NCI-H82 (cell line): Measurements from ENCODE around the gene FRK.
"Not testable (repeated sequence)": the region's sequence is repeated elsewhere in the genome, so short reads cannot be mapped to it uniquely, and the experiment has no call there.

ENCODE experiments used
- DNase-seq: peaks from one replicate; lab custom pipeline; 2025; lab: John Stamatoyannopoulos, UW

Gene FRK

DNA sequence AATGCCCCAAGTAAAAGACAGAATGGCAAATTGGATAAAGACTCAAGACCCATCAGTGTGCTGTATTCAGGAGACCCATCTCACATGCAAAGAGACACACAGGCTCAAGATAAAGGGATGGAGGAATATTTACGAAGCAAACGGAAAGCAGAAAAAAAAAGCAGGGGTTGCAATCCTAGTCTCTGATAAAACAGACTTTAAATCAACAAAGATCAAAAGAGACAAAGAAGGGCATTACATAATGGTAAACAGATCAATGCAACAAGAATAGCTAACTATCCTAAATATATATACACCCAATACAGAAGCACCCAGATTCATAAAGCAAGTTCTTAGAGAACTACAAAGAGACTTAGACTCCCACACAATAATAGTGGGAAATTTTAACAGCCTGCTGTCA, 123.2 kb downstream of the FRK start:
- DNase-seq: not testable (repeated sequence)

GRCh38 chr6:115935361-115935760, 125.3 kb downstream of the FRK start:
- DNase-seq: no peak

- DNase-seq: no peak
These were observed 125.9 kb downstream of the FRK start for GRCh38 chr6:115934829-115935228.

- DNase-seq: no peak
These were observed 126.5 kb downstream of the FRK start for GRCh38 chr6:115934145-115934544.

- DNase-seq: no peak
These were observed 128.2 kb downstream of the FRK start for GRCh38 chr6:115932481-115932880.

GRCh38 chr6:115928000-115928399, 132.7 kb downstream of the FRK start:
- DNase-seq: not testable (repeated sequence)

- no peak for DNase-seq
These were observed 137.7 kb downstream of the FRK start for GRCh38 chr6:115922971-115923370.

DNA sequence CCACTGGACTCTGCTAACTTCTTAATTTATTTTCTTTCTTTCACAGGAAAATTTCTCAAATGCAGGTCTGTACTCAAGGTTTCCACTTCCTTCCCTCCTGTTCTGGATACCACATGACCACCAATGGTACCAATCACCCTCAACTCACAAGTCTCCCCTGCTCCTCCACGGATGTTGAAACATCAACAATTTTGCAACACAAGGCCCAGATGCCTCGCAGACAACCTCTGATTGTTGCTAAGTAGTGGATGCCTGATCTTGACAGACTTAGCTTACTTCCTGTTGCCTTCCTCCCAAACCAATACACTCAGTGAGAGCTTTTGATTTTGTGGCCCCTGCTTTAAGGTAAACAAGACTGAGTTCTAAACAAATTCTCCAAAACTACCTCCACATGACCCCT, 146.6 kb downstream of the FRK start:
- DNase-seq: no peak

GRCh38 chr6:115909923-115910546, 150.7 kb downstream of the FRK start:
- DNase-seq: no peak

DNA sequence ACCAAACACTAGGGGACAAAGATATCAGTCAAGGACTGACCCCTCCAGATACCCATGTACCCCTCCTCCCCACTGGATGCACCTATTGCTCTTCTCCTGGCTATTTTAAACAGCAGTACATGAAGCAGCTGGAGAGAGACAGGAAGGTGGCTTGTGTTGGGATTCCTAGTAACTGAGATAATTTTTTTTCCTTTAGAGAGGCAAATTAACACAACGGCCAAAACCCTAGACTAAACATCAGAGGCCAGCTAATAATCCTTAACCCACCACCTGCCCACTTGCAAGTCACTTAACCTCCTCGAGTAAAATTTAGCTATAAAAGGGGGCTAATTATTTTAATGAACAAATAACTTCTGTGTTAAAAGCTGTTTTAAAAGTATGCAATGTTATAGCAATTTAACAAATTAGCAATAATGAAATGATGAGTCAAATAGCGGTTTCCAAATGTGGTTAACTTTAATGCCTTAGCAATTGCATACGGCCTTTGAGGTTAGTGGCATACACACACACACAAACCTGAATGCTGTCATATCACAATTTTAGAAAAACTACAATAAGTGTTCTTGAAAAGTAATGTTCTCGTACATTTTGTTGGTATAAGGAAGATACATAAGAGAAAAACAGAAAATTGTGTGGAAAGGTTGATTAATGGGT, 151.7 kb downstream of the FRK start:
- DNase-seq: no peak

- DNase-seq: no peak
These were observed 155.2 kb downstream of the FRK start for GRCh38 chr6:115905471-115905870.

DNA sequence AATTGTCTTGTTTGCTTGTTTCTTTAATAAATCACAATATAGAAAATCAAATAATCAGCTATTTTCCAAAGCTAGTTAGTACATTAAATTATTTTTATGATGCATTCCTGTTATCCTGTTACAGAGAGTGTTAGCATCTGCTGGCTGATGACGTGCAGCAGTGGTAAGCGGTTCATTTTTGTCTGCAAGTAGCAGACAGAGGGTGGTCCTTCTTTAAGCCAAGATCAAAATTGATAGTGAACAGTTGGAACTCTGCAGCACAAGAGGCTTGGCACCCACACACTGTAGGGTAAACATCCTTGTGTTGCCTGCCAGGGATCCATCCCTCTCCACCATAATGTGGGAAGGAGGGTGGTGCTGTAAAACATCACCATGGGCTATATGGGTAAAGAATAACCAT, 158.3 kb downstream of the FRK start:
- no peak for DNase-seq

GRCh38 chr6:115901896-115902295, 158.8 kb downstream of the FRK start:
- DNase-seq: peak; percentile 75

DNA sequence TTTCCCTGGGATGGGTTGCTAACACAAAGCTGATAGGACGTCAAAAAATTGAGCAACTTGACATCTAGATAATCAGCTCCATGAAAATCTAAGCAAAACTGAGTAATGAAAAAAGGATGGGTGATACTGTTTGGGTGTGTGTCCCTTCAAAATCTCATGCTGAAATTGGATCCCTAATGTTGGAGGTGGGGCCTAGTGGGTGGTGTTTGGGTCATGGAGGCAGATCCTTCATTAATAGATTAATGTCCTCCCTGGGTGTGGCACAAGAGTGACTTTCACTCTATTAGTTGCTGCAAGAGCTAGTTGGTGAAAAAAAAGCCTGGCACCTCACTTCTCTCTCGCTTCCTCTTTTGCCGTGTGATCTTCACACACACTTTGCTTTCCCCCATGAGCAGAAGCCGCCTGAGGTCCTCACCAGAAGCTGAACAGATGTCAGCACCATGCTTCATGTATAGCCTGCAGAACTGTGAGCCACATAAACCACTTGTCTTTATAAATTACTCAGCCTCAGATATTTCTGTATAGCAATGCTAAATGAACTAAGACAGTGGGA, 160.9 kb downstream of the FRK start:
- no peak for DNase-seq

- no peak for DNase-seq
These were observed 162.4 kb downstream of the FRK start for GRCh38 chr6:115898246-115898645.

DNA sequence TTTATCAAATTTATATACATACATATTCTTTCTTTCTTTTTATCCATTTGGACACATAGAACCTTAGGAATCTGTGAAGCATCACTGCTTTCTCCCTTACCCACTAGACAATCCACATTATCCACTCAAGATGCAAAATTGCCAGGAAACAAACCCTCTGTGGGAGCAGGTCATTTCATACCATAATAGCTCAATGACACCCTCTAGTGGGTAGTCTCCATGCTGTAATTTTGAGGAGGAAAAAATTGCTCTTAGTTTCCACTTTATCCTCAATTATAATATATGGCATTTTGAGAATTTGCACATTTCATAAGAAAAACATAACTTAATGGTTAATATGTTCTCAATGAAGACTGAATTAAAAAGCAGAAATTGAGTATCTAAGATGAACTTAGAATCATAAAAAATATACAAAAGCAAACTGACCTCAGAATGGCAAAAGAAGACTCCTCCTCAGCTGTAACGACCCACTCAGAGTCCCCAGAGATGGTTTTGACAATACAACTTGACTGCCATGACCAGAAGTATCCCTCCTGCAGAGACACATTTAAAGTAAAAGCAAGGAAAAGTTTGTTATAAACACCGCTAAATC, 164.1 kb downstream of the FRK start:
- peak; percentile 78 for DNase-seq

GRCh38 chr6:115894426-115894992, 166.2 kb downstream of the FRK start:
- no peak for DNase-seq

DNA sequence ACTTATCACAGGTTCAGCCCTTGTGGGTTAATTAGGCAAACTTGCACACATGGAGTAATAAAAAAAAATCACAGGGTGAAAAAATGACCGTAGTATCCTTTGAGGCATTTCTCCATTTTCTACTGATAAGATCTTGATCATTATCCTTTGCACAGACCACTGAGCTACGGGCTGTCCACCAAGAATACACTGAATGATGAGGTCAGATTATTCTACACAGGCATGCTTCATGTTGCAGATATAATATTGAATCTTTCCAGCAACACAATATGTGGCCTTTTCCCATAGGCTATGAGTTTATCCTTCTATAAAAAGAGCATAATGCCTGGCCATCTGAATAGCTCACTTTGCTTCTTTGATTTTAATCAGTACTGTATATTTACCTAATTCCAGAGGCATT, 168.9 kb downstream of the FRK start:
- DNase-seq: no peak

- DNase-seq: no peak
These were observed 169.5 kb downstream of the FRK start for GRCh38 chr6:115891111-115891669.

- DNase-seq: no peak
These were observed 170.5 kb downstream of the FRK start for GRCh38 chr6:115890238-115890637.

- DNase-seq: not testable (repeated sequence)
These were observed 171.8 kb downstream of the FRK start for GRCh38 chr6:115888687-115889470.

- DNase-seq: no peak
These were observed 172.8 kb downstream of the FRK start for GRCh38 chr6:115887891-115888290.
